Raji (cell line): Measurements from ENCODE around the gene CCDC102A.

Experiments used
- POLR2A ChIP-seq: IDR thresholded peaks from 2 replicates; pipeline ENCODE4 v1.6.1; 2011; ENCODE audit warnings: low read depth, low read length, control low read depth; ENCODE audit not compliant: insufficient read depth

The CCDC102A gene

DNA sequence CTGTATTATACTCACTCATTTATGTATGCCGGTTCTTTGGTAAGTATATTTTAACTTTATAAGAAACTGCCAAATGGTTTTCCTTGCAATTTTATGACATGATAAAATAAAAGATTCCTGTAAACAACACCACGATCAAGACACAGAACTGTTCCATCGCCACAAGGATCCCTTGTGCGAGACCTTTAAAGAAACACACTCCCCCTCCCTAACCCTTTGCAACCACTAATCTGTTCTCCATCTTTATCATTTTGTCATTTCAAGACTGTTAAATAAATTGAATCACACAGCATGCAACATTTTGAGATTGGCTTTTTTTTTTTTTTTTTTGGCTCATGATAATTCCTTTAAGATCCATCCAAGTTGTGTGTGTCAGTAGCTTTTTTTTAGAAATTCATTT is 12.0 kb upstream of the CCDC102A start:
- no peak for TF ChIP-seq POLR2A

DNA sequence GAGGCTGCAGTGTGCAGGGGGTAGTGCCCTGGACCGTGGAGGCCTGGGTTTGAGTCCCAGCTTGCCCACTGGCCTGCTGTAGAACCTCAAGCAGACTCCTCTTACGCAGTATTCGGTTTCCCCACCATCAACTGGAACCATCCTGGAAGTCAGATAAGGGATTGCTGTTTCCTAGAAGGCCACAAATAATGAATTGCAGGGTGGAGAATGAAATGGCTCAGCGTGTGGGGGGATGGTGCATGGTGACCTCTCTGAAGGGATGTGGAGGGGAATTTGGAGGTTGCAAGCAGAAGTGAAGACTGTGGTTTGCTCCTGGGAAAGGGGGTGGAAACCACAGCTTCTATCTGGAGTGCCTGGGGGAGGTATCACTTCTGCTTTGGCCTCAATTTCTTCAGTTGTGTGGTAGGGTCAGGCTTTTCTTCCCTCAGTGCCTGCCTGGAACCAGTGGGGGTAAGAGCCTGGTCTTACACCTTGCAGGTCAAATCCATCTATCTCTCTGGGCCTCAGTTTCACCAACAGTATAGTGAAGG is 7.8 kb upstream of the CCDC102A start:
- no peak for TF ChIP-seq POLR2A

DNA sequence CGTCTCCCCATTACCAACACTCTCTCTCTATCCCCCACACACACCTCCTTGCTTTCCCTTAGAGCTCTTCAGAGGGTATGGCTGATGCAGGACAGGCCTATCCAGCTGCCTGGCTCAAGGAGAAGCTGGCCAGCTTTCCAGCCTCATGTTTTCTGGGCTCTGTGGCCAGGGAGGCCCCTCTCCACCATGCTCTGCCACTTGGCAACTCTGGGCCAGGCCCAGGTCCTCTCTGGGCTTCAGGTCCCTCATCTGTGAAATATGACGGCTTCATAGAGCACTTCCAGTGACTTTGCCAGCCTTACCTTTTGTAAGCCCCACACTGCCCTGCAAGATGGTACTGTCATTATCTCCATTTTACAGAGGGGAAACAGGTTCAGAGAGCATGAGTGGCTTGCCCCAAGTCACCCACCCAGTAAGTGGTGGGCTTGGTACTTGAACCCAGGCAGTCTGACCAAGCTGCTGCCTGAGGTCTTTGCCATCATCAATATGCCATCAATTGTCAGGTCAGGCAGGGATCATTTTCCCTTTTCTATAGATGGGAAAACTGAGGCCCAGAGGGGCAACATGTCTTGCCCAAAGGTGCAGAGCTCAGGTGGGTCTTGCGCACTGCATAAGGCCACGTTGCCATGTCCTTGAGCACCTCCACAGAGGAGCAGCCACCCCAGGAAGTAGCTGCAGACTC is 5.5 kb upstream of the CCDC102A start:
- no peak for TF ChIP-seq POLR2A

- no peak for TF ChIP-seq POLR2A
These were observed 4.8 kb upstream of the CCDC102A start for GRCh38 chr16:57540906-57541753.

- TF ChIP-seq POLR2A, result no peak
These were observed 4.0 kb upstream of the CCDC102A start for GRCh38 chr16:57540387-57540786.

GRCh38 chr16:57539072-57539796 is 2.9 kb upstream of the CCDC102A start:
- no peak for TF ChIP-seq POLR2A

GRCh38 chr16:57538235-57538721 is 1.9 kb upstream of the CCDC102A start:
- TF ChIP-seq POLR2A, result no peak

GRCh38 chr16:57537581-57538234 is 1.3 kb upstream of the CCDC102A start:
- TF ChIP-seq POLR2A, result no peak; the same call in 1 of the 2 replicates

DNA sequence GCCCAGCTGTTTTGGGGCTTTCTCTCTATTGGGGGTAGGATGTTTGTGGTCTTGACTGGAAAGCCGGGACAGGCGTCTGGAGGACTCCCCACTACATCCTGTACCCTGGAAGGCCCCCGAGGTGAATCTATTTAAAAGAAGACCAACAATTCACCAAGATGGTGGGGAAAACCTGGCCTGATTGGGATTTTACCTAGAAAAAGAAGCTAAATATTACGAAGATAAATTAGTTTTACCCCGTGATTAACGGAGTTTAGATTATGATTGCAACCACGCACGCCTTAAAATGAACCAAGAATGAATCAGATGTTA is 779 bp upstream of the CCDC102A start:
- no peak for TF ChIP-seq POLR2A

DNA sequence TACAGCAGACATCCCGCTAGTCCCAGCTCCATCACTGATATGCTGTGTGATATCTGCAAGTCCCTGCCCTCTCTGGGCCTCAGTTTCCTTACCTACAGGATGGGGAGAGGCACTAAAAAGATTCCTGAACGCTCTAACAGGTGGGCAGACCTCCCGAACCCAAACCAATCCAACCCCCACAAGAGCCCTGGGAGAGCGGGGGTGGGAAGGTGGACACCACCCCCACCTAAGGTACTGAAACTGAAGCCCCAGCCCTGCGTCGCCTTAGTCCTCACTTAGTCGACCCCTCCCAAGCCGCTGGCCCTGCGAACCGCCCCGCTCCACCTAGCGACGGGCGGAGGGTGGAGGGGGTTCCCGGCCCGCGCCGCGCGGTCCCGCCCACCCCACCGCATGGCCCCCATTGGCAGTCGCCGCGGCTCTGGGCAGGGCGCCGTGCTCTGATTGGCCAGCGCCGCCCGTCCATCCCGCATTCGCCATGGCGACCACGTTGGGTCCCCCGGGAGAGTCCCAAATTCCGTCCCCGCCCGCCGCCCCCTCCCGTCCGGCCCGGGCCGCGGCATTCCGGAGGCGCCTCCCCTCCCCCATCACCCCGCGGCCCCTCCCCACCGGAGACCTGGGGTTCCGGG is 578 bp downstream of the CCDC102A start:
- TF ChIP-seq POLR2A, result peak; percentile 52; the same call in 1 of the 2 replicates

DNA sequence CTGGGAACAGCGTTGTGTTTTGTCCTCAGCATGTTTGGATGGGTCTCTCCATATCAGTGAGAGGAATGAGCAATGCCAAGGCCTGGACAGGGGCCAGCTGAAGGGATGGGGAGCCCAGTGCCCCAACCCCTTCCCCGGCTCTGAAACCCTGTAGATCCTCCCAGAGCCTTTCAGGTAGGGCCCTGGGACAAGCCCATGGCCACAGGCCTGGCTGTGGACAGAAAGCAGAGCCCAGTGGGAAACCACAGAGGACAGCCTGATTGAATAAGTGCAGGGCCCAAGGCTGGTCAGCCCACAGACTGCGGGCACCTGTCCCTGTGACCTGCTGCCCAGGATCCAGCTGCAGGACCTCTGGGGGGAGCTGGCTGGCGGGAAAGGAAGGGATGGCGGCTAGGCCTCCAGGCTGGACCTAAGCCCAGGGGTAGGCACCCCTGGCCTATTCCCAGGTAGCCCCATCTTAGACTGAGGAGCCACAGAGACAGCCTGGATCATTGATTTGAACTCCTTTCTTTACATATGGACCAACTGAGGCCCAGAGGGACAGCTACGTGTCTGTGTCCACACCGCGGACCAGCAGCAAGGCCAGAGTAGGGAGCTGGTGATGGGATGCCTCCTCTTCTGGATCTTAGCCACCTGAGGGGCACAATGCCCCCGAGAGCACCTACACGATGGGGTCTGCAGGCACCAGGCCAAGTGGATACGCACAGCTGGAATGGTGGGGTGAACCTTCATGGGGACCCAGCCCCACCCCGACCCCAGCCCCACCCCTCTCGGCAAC is 1.3 kb downstream of the CCDC102A start:
- TF ChIP-seq POLR2A, result no peak

GRCh38 chr16:57534337-57534880 is 2.0 kb downstream of the CCDC102A start:
- TF ChIP-seq POLR2A, result no peak
